VCaP (cell line): ENCODE results near the gene ZNF710.

Experiments
- H3K27ac ChIP-seq: fragments of 450-650 bp; 2 replicates; pipeline ENCODE4 v1.5.1; 2017
- TF ChIP-seq, protein P1 (sequence below): fragments of 450-650 bp; conservative IDR thresholded peaks from 2 replicates; pipeline ENCODE4 v1.5.1; 2017; ENCODE audit warnings: mild to moderate bottlenecking, moderate library complexity

The ZNF710 gene

DNA sequence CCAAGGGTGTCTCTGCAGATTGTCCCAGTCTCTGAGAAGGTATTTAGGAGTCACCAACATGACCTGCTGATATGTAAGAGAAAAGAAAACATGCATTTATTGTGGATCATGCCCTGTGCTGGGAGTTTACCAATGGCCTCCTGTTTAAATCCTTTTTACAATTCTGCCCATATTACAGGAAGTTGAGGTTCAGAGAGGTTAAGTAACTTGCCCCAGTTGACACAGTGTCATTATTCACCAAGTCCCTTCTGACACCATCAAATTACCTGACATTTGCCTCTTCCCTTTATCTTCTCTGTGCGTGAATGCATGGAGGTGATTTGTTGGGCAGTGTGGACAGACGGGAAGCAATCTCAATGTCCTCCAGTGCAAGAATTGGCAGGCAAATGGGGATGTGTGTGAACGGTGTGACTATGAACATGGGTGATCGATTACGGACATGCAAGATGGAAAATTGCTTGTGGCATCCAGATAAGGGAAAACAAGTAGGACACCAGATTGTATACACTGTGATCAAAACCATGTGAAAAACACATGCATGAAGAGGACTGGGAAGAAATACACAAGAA is 27.3 kb downstream of the ZNF710 start:
- TF ChIP-seq, protein P1, sequence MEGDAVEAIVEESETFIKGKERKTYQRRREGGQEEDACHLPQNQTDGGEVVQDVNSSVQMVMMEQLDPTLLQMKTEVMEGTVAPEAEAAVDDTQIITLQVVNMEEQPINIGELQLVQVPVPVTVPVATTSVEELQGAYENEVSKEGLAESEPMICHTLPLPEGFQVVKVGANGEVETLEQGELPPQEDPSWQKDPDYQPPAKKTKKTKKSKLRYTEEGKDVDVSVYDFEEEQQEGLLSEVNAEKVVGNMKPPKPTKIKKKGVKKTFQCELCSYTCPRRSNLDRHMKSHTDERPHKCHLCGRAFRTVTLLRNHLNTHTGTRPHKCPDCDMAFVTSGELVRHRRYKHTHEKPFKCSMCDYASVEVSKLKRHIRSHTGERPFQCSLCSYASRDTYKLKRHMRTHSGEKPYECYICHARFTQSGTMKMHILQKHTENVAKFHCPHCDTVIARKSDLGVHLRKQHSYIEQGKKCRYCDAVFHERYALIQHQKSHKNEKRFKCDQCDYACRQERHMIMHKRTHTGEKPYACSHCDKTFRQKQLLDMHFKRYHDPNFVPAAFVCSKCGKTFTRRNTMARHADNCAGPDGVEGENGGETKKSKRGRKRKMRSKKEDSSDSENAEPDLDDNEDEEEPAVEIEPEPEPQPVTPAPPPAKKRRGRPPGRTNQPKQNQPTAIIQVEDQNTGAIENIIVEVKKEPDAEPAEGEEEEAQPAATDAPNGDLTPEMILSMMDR: no peak
- no peak overlapping the region; the same call in 1 of the 2 replicates for H3K27ac ChIP-seq

DNA sequence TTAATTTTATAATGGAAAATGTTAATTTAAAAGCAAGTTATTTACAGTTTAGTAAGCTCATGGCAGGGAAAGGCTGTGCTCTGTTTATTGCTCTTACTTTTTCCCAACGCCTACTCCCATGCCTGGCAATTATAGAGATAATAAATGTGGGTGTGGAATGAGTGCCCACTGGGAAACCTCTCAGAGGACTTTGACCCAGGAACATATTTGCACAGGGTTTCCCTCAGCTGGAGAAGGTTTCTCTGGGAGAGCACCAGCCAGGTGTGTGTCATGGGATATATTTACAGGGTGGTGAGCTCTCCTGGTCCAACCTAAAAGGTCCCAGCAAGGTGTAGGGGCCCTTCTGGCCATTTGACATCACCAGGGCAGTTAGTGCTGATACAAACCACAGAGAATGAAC is 27.9 kb downstream of the ZNF710 start:
- TF ChIP-seq, protein P1: no peak
- no peak overlapping the region; the same call in 1 of the 2 replicates for H3K27ac ChIP-seq

DNA sequence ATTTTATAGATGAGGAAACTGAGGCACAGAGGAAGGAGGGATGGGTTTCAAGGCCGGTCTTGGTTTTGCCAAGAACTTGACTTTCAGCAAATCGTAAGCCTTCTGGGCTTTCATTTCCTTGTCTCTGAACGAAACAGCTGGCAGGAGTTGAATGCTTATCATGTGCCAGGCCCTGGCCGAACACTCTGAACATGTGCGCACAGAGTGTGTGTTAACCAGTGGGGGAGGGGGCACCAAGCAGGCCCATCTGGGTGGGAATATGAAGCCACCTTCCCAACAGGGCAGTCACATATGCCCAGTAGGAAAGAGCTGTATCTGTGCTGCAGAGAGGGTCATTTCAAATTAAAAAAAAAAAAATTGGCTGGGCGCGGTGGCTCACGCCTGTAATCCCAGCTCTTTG is 29.3 kb downstream of the ZNF710 start:
- TF ChIP-seq, protein P1: no peak
- H3K27ac ChIP-seq: peak overlapping the region; percentile 50; the same call in 1 of the 2 replicates

- peak overlapping the region; percentile 50 for H3K27ac ChIP-seq
- TF ChIP-seq, protein P1: no peak
These were observed 30.2 kb downstream of the ZNF710 start for GRCh38 chr15:90031231-90031791.

DNA sequence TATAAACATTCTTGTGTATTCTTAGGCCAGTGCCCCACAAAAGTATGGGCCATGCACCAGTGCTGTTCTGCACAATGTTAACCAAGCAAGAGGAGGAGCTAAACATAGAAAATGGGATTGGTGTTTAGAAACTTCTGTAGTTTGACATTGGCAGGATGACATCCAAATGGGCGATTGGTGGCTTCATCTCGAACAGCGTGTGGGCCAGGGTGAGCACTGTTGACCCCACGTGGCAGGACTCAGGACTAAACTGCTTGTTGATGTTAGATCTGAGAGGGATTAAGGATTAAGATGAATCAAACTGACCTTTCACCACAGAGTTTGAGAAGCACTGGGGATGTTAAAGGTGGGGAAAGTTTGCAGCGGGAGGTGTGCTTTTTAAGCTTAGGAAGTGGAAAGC is 31.9 kb downstream of the ZNF710 start:
- peak overlapping the region; percentile 80; the same call in 1 of the 2 replicates for H3K27ac ChIP-seq
- TF ChIP-seq, protein P1: no peak

DNA sequence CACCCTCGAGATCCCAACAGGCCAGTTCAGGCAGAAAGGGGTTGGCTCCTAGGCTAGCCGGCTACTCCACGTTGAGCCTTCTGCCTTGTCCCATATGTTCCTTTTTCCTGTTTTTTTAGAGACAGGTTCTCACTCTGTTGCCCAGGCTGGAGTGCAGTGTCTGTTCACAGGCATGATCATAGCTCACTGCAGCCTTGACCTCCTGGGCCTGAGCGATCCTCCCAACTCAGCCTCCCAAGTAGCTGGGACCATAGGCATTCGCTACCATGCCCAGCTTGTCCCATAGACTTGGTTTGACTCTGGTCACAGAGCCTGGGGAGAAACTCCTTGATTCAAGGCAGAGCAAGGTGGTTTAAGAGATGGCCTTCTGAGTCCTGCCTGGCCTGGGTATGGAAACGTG is 32.3 kb downstream of the ZNF710 start:
- TF ChIP-seq, protein P1: no peak
- peak overlapping the region; percentile 80 for H3K27ac ChIP-seq

- H3K27ac ChIP-seq: peak overlapping the region; percentile 80
- TF ChIP-seq, protein P1: no peak
These were observed 34.1 kb downstream of the ZNF710 start for GRCh38 chr15:90035095-90035839.
